Measurements from ENCODE around the gene UBE2F.

DNA sequence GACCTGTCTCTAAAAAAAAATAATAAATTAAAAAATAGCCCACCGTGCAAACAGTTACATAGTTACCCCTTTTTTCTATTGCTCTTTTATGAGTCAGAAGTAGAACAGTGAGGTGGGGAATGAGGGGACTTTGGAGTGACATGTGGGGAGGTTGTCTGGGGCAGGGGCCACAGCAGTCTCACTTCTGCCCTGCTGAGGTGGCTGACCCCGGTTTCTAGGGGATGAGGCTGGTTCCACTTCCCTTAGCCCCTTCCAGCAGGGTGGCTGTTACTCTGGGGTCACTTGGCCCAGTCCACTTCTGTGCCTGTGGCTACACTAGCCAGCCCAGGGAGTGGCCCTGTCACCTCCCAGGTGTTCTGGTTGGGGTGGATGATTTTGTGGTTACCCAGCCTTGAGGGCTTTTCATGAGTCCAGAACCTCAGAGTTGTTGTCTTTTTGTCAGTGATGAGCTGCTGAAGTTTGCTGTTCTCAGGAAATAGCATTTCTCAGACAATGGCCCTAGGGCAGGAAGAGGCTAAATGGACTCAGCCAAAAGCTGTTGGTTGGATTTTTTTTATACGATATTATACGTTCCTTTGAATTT is 66.0 kb downstream of the UBE2F start:
- no peak for TF ChIP-seq ZFP3 (CRISPR knock-in tag; IDR thresholded peaks at IDR 0.05)
- no peak for TF ChIP-seq ESRRG (CRISPR knock-in tag; IDR thresholded peaks at IDR 0.05)
- TF ChIP-seq, protein P1, sequence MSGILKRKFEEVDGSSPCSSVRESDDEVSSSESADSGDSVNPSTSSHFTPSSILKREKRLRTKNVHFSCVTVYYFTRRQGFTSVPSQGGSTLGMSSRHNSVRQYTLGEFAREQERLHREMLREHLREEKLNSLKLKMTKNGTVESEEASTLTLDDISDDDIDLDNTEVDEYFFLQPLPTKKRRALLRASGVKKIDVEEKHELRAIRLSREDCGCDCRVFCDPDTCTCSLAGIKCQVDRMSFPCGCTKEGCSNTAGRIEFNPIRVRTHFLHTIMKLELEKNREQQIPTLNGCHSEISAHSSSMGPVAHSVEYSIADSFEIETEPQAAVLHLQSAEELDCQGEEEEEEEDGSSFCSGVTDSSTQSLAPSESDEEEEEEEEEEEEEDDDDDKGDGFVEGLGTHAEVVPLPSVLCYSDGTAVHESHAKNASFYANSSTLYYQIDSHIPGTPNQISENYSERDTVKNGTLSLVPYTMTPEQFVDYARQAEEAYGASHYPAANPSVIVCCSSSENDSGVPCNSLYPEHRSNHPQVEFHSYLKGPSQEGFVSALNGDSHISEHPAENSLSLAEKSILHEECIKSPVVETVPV (CRISPR knock-in tag; IDR thresholded peaks at IDR 0.05): no peak
- TF ChIP-seq TOX (CRISPR knock-in tag; IDR thresholded peaks at IDR 0.05; ENCODE audit: borderline replicate concordance): no peak
- TF ChIP-seq, protein P2, sequence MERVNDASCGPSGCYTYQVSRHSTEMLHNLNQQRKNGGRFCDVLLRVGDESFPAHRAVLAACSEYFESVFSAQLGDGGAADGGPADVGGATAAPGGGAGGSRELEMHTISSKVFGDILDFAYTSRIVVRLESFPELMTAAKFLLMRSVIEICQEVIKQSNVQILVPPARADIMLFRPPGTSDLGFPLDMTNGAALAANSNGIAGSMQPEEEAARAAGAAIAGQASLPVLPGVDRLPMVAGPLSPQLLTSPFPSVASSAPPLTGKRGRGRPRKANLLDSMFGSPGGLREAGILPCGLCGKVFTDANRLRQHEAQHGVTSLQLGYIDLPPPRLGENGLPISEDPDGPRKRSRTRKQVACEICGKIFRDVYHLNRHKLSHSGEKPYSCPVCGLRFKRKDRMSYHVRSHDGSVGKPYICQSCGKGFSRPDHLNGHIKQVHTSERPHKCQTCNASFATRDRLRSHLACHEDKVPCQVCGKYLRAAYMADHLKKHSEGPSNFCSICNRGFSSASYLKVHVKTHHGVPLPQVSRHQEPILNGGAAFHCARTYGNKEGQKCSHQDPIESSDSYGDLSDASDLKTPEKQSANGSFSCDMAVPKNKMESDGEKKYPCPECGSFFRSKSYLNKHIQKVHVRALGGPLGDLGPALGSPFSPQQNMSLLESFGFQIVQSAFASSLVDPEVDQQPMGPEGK (CRISPR knock-in tag; IDR thresholded peaks at IDR 0.05; ENCODE audit: borderline replicate concordance): no peak
- TF ChIP-seq ZFP30 (CRISPR knock-in tag; IDR thresholded peaks at IDR 0.05): no peak
- TF ChIP-seq GLIS3 (CRISPR knock-in tag; IDR thresholded peaks at IDR 0.05): no peak
- TF ChIP-seq ZNF70 (CRISPR knock-in tag; IDR thresholded peaks at IDR 0.05): no peak
- TF ChIP-seq ZC3H10 (CRISPR knock-in tag; IDR thresholded peaks at IDR 0.05): no peak
- TF ChIP-seq, protein P3, sequence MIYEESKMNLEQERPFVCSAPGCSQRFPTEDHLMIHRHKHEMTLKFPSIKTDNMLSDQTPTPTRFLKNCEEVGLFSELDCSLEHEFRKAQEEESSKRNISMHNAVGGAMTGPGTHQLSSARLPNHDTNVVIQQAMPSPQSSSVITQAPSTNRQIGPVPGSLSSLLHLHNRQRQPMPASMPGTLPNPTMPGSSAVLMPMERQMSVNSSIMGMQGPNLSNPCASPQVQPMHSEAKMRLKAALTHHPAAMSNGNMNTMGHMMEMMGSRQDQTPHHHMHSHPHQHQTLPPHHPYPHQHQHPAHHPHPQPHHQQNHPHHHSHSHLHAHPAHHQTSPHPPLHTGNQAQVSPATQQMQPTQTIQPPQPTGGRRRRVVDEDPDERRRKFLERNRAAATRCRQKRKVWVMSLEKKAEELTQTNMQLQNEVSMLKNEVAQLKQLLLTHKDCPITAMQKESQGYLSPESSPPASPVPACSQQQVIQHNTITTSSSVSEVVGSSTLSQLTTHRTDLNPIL (CRISPR knock-in tag; IDR thresholded peaks at IDR 0.05; ENCODE audit: low read depth): no peak
- TF ChIP-seq ZNF8 (CRISPR knock-in tag; IDR thresholded peaks at IDR 0.05): no peak
- TF ChIP-seq SNAI2 (CRISPR knock-in tag; IDR thresholded peaks at IDR 0.05): no peak
- TF ChIP-seq OSR1 (CRISPR knock-in tag; IDR thresholded peaks at IDR 0.05): no peak
- no peak for TF ChIP-seq BACH2 (CRISPR knock-in tag; IDR thresholded peaks at IDR 0.05; ENCODE audit: borderline replicate concordance)
